Cardiac muscle cell (in vitro differentiated cells and primary cell): ENCODE measurements around the gene SPATA7. TPM values are rescaled to one million over a fixed set of nuclear protein-coding genes. Genes with fewer than 3 reads are reported as not detected.

Source experiments
- DNase-seq, 2 donors: peaks; one replicate each; pipeline versions ENCODE4 v3.0.0 to v3.0.0-alpha.2; 2010 to 2017; ENCODE audit warnings: low read depth in 1 of 2, low spot score in 1 of 2
- H3K27ac ChIP-seq: fragments of 200-600 bp; sonication (generic); 2 replicates; pipeline ENCODE4 v1.5.1; 2016
- H3K27me3 ChIP-seq: fragments of 200-600 bp; sonication (generic); 2 replicates; pipeline ENCODE4 v1.6.0; 2016; ENCODE audit warnings: control low read depth
- H3K36me3 ChIP-seq: fragments of 200-600 bp; sonication (generic); 2 replicates; pipeline ENCODE4 v1.5.1; 2016; ENCODE audit warnings: control low read depth
- H3K4me1 ChIP-seq: fragments of 200-600 bp; sonication (generic); 2 replicates; pipeline ENCODE4 v1.8.1; 2017; ENCODE audit warnings: low read depth, mild to moderate bottlenecking, mixed run types
- H3K4me3 ChIP-seq: fragments of 200-600 bp; sonication (generic); 2 replicates; pipeline ENCODE4 v1.5.1; 2016; ENCODE audit warnings: mild to moderate bottlenecking
- H3K9me3 ChIP-seq: fragments of 200-600 bp; sonication (generic); 2 replicates; pipeline ENCODE4 v1.5.1; 2017; ENCODE audit warnings: low read depth, mild to moderate bottlenecking, control low read depth
- CTCF ChIP-seq: IDR thresholded peaks from 2 replicates; pipeline ENCODE4 v1.5.1; 2012; ENCODE audit warnings: low read depth, mild to moderate bottlenecking, low read length
- polyA plus RNA-seq: library from polyadenylated mRNA; unstranded; fragments of >200 nt; fragmentation: Nextera tagmentation; extraction: Ambion mirVana; gene quantifications from 2 replicates; pipeline ENCODE4 v1.2.1, GENCODE V29; 2016
- total RNA-seq: library from RNA; depleted of rRNA; stranded (reverse); fragments of >200 nt; gene quantifications from 2 replicates; pipeline ENCODE4 v1.2.3, GENCODE V29; 2016

SPATA7 gene
- total and polyA plus RNA-seq, 2 experiments from 2014 or later, result 19.1 to 38.5 TPM

GRCh38 chr14:88476825-88477224 is 91.4 kb downstream of the SPATA7 start:
- peak overlapping the region; percentile 36 for H3K27ac ChIP-seq
- no peak for DNase-seq
- no peak overlapping the region for H3K4me3 ChIP-seq
- no peaks in the 10 kb centered on the region for H3K27me3 ChIP-seq
- no peaks in the 10 kb centered on the region for H3K9me3 ChIP-seq
- no peak for TF ChIP-seq CTCF
- H3K36me3 ChIP-seq, result peaks cover 20% of the 10 kb centered on the region
- peaks cover 23% of the 10 kb centered on the region for H3K4me1 ChIP-seq

GRCh38 chr14:88477513-88478250 is 92.2 kb downstream of the SPATA7 start:
- H3K27ac ChIP-seq, result peak overlapping the region; percentile 30
- DNase-seq, result peak in 1 of 2 donors; percentile 15
- no peaks in the 10 kb centered on the region for H3K27me3 ChIP-seq
- peaks cover 30% of the 10 kb centered on the region for H3K4me1 ChIP-seq
- H3K4me3 ChIP-seq, result no peak overlapping the region
- TF ChIP-seq CTCF, result no peak
- H3K9me3 ChIP-seq, result no peaks in the 10 kb centered on the region
- peaks cover 16% of the 10 kb centered on the region for H3K36me3 ChIP-seq

- H3K27me3 ChIP-seq, result no peaks in the 10 kb centered on the region
- no peak overlapping the region for H3K27ac ChIP-seq
- no peak for TF ChIP-seq CTCF
- DNase-seq, result no peak
- peaks cover 22% of the 10 kb centered on the region for H3K4me1 ChIP-seq
- H3K4me3 ChIP-seq, result no peak overlapping the region
- no peaks in the 10 kb centered on the region for H3K9me3 ChIP-seq
- peaks cover 13% of the 10 kb centered on the region for H3K36me3 ChIP-seq
Observed at GRCh38 chr14:88478931-88479330, 93.5 kb downstream of the SPATA7 start.

- Histone ChIP-seq H3K9me3 (no peaks in the 10 kb centered on the region), H3K27ac (no peak overlapping the region), H3K27me3 (no peaks in the 10 kb centered on the region), H3K36me3 (peaks cover 13% of the 10 kb centered on the region), H3K4me1 (peaks cover 20% of the 10 kb centered on the region), H3K4me3 (no peak overlapping the region)
- no peak for DNase-seq
- TF ChIP-seq CTCF, result no peak
Observed at GRCh38 chr14:88479574-88479987, 94.1 kb downstream of the SPATA7 start.

- Histone ChIP-seq H3K9me3 (no peaks in the 10 kb centered on the region), H3K36me3 (peaks cover 16% of the 10 kb centered on the region), H3K27ac (peak overlapping the region; percentile 71), H3K27me3 (no peaks in the 10 kb centered on the region), H3K4me3 (no peak overlapping the region), H3K4me1 (peaks cover 20% of the 10 kb centered on the region)
- DNase-seq, result no peak
- no peak for TF ChIP-seq CTCF
Observed at GRCh38 chr14:88481059-88481458, 95.6 kb downstream of the SPATA7 start.
